ENCODE data around the gene TCP11X1.
"Not testable (repeated sequence)": the region's sequence is repeated elsewhere in the genome, so short reads cannot be mapped to it uniquely, and the experiment has no call there.

DNA sequence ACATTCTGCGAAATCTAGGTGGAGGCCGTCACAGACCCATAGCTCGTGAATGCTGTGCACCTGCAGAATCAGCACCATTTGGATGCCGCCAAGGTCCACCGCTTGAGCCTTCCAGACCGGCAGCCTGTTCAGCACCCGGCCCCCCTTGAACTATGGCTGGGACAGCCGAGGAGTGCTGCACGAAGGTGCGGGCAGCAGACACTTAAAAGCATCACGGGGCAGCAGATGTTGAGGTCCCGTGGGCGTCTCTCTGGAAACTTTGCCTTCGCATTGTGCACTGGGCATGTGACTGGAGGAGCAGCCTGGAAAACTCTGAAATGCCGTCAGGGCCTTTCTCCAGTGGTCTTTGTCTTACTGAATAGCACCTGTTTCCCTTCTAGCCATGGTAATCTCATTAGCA is 25.2 kb downstream of the TCP11X1 start:
- TF ChIP-seq, protein P1, sequence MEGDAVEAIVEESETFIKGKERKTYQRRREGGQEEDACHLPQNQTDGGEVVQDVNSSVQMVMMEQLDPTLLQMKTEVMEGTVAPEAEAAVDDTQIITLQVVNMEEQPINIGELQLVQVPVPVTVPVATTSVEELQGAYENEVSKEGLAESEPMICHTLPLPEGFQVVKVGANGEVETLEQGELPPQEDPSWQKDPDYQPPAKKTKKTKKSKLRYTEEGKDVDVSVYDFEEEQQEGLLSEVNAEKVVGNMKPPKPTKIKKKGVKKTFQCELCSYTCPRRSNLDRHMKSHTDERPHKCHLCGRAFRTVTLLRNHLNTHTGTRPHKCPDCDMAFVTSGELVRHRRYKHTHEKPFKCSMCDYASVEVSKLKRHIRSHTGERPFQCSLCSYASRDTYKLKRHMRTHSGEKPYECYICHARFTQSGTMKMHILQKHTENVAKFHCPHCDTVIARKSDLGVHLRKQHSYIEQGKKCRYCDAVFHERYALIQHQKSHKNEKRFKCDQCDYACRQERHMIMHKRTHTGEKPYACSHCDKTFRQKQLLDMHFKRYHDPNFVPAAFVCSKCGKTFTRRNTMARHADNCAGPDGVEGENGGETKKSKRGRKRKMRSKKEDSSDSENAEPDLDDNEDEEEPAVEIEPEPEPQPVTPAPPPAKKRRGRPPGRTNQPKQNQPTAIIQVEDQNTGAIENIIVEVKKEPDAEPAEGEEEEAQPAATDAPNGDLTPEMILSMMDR (conservative IDR thresholded peaks at IDR 0.05; ENCODE audit: low read depth in 2 of 2): not testable (repeated sequence)
- TF ChIP-seq, protein P2, sequence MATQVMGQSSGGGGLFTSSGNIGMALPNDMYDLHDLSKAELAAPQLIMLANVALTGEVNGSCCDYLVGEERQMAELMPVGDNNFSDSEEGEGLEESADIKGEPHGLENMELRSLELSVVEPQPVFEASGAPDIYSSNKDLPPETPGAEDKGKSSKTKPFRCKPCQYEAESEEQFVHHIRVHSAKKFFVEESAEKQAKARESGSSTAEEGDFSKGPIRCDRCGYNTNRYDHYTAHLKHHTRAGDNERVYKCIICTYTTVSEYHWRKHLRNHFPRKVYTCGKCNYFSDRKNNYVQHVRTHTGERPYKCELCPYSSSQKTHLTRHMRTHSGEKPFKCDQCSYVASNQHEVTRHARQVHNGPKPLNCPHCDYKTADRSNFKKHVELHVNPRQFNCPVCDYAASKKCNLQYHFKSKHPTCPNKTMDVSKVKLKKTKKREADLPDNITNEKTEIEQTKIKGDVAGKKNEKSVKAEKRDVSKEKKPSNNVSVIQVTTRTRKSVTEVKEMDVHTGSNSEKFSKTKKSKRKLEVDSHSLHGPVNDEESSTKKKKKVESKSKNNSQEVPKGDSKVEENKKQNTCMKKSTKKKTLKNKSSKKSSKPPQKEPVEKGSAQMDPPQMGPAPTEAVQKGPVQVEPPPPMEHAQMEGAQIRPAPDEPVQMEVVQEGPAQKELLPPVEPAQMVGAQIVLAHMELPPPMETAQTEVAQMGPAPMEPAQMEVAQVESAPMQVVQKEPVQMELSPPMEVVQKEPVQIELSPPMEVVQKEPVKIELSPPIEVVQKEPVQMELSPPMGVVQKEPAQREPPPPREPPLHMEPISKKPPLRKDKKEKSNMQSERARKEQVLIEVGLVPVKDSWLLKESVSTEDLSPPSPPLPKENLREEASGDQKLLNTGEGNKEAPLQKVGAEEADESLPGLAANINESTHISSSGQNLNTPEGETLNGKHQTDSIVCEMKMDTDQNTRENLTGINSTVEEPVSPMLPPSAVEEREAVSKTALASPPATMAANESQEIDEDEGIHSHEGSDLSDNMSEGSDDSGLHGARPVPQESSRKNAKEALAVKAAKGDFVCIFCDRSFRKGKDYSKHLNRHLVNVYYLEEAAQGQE (IDR thresholded peaks at IDR 0.05; ENCODE audit: unreplicated experiment): not testable (repeated sequence)
- not testable (repeated sequence) for TF ChIP-seq EZH2phosphoT487 (IDR thresholded peaks at IDR 0.05; ENCODE audit: unreplicated experiment); POLR2AphosphoS5 (IDR thresholded peaks at IDR 0.05; ENCODE audit: low read depth); EZH2 (IDR thresholded peaks at IDR 0.05; ENCODE audit: low read depth, unreplicated experiment); CREB1 (CRISPR knock-in tag; IDR thresholded peaks at IDR 0.05; ENCODE audit: low read depth); JUNB (IDR thresholded peaks at IDR 0.05; ENCODE audit: unreplicated experiment); ZNF331 (CRISPR knock-in tag; IDR thresholded peaks at IDR 0.05; ENCODE audit: low read depth); STAT1 (IDR thresholded peaks at IDR 0.05; ENCODE audit: unreplicated experiment); ZNF114 (CRISPR knock-in tag; IDR thresholded peaks at IDR 0.05)
- TF ChIP-seq, protein P3, sequence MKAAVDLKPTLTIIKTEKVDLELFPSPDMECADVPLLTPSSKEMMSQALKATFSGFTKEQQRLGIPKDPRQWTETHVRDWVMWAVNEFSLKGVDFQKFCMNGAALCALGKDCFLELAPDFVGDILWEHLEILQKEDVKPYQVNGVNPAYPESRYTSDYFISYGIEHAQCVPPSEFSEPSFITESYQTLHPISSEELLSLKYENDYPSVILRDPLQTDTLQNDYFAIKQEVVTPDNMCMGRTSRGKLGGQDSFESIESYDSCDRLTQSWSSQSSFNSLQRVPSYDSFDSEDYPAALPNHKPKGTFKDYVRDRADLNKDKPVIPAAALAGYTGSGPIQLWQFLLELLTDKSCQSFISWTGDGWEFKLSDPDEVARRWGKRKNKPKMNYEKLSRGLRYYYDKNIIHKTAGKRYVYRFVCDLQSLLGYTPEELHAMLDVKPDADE (IDR thresholded peaks at IDR 0.05): not testable (repeated sequence)
